Posterior vena cava (tissue), 2 donors: ENCODE results near the gene SCO2. TPM values are rescaled to one million over a fixed set of nuclear protein-coding genes. Genes with fewer than 3 reads are reported as not detected.

Source experiments
- total RNA-seq, 2 donors: library from RNA; stranded (reverse); fragmentation: NEBNext Ultra II Directional; extraction: Animal tissue kit (Norgen Biotek cat#: 25700); gene quantifications; one replicate each; pipeline ENCODE4 v1.2.1, GENCODE V29; 2021
- donor health status: DM: yes; HTN: yes; CAD: no.
- donor health status: DM: yes; HTN: yes; CAD: no.

SCO2 gene
- total RNA-seq, 2 donors from 2014 or later = 2.6 TPM; not detected in 1

Other genes starting within 250 kb of the SCO2 start
- 100 to 1,000 TPM; 108 to 125 TPM for gene PLXNB2, start 218.0 kb downstream of the SCO2 start, total RNA-seq
- 1 to 10 TPM; 2.1 to 2.5 TPM for gene DENND6B, start 198.6 kb downstream of the SCO2 start, total RNA-seq
- 10 to 100 TPM; 35.3 to 36.0 TPM for gene PPP6R2, start 182.3 kb downstream of the SCO2 start, total RNA-seq
- gene SBF1, start 50.6 kb downstream of the SCO2 start, total RNA-seq = 10 to 100 TPM; 58.5 to 83.8 TPM
- under 1 TPM; 0.14 to 0.56 TPM for gene ADM2, start 44.1 kb downstream of the SCO2 start, total RNA-seq
- not detected for gene MIOX, start 38.7 kb downstream of the SCO2 start, total RNA-seq
- 10 to 100 TPM; 39.0 to 53.3 TPM for gene LMF2, start 17.9 kb downstream of the SCO2 start, total RNA-seq
- 10 to 100 TPM; 32.1 to 32.7 TPM for gene NCAPH2, start 17.4 kb downstream of the SCO2 start, total RNA-seq
- 10 to 100 TPM; 52.8 to 63.8 TPM for gene TYMP, start 4.4 kb upstream of the SCO2 start, total RNA-seq
- under 1 TPM; 0.14 to 0.28 TPM for gene KLHDC7B, start 20.3 kb upstream of the SCO2 start, total RNA-seq
- not detected for gene SYCE3, start 37.3 kb upstream of the SCO2 start, total RNA-seq
- 1 to 10 TPM; 6.0 to 8.1 TPM for gene CPT1B, start 52.8 kb upstream of the SCO2 start, total RNA-seq
- 10 to 100 TPM; 30.1 to 31.6 TPM for gene CHKB, start 57.3 kb upstream of the SCO2 start, total RNA-seq
- under 1 TPM; 0.24 to 0.56 TPM for gene MAPK8IP2, start 75.2 kb upstream of the SCO2 start, total RNA-seq
- gene ARSA, start 102.6 kb upstream of the SCO2 start, total RNA-seq = 10 to 100 TPM; 21.8 to 29.4 TPM
- gene SHANK3, start 147.2 kb upstream of the SCO2 start, total RNA-seq = 10 to 100 TPM; 24.2 to 34.4 TPM
- 1 to 10 TPM in 1 of 2 donors, under 1 TPM in 1; 0.65 to 2.6 TPM for gene ACR, start 212.6 kb upstream of the SCO2 start, total RNA-seq